Stimulated activated CD8-positive, alpha-beta memory T cell treated with anti-CD3 and anti-CD28 coated beads, Interleukin-7, amount 100 ng/mL, for 1 hour (primary cell): ENCODE results near the gene CENPU.
A peak's percentile ranks its signal among the peaks of the same experiment; 100 is the strongest.
"Not testable (repeated sequence)": the region's sequence is repeated elsewhere in the genome, so short reads cannot be mapped to it uniquely, and the experiment has no call there.

Experiments used
- DNase-seq, 2 donors: peaks; one replicate each; pipeline ENCODE4 v3.0.0-alpha.2; 2020; ENCODE audit warnings: low read depth in 2 of 2

The CENPU gene, protein sequence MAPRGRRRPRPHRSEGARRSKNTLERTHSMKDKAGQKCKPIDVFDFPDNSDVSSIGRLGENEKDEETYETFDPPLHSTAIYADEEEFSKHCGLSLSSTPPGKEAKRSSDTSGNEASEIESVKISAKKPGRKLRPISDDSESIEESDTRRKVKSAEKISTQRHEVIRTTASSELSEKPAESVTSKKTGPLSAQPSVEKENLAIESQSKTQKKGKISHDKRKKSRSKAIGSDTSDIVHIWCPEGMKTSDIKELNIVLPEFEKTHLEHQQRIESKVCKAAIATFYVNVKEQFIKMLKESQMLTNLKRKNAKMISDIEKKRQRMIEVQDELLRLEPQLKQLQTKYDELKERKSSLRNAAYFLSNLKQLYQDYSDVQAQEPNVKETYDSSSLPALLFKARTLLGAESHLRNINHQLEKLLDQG

GRCh38 chr4:184733654-184734524 lies at the start of gene CENPU:
Gene CENPU, minus strand, starts transcription at chr4:184734096. Its CDS starts 34 bp downstream, at chr4:184734062.
- peak; percentile 89 for DNase-seq

GRCh38 chr4:184782731-184783373 lies 49.0 kb upstream of the CENPU start:
- no peak for DNase-seq

GRCh38 chr4:184779160-184779559 lies 45.3 kb upstream of the CENPU start:
- not testable (repeated sequence) for DNase-seq

GRCh38 chr4:184778325-184778724 lies 44.4 kb upstream of the CENPU start:
- DNase-seq: no peak

GRCh38 chr4:184776821-184777220 lies 42.9 kb upstream of the CENPU start:
- no peak for DNase-seq

DNA sequence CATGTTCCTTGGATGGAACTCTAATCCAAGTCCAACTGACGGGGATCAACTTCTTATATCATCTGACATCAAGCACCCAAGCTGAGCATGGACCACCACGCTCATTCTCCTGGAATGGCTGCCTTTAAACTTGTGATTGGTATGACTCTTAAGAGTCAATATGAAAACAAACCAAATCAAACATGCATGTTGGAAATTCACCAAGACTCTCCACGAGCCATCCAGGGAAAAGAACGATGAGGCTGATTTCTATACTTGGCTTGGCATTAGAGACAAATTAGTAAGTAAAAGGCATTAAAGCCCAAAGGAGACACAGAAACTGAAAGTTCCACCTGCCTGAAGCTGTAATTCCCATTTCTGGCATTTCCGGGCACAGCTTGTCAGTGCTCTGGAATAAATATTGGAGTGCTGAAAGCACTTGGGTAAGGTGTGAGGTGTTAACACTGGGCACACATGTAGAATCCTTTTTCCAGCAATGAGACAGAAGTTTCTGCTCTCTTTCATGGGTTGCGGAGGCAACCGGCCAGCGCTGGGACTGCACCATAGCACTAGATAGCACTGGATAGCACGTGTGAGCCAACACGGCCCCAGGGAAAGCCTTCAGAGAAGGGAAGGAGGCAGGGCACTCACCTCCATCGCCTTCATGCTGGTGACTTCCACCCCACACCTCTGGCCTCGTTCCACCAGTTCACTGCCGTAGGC lies 42.1 kb upstream of the CENPU start:
- no peak for DNase-seq

DNA sequence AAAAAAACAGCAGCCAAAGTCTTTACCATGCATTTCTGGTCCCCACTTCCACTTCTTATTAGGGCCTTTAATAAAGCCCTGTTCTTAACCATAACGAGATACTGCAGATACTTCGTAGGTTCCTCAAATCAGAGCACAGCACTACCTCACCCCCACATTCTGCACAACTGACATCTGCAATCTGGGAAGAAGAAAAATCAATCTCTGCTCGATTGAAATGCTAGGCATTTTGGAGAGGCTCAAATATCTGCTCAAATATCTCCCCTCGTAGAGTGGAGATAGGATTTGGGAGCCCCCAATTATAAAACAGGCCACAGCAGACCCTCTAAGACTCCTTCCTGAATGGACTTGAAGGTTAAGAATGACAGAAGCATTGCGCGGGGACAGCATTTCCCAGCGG lies 40.3 kb upstream of the CENPU start:
- DNase-seq: no peak

DNA sequence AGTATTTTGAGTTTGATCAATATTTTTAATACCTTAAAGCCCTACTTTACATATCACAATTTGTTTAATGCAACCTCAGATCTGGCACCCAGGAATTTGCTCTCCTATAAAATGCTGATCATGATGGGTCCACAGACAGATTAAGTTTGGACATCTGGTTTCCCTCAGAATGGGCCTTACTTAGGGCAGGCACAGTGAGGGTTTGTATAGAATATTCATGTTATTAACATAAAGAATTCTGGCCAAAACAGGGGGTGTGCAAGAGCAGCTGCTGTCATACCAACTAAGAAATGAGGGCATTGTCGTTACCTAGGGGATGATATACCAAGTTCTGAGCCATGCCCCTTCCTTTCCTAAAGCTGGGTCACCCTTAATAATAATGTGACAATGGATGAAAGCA lies 37.5 kb upstream of the CENPU start:
- no peak for DNase-seq

GRCh38 chr4:184769141-184769765 lies 35.4 kb upstream of the CENPU start:
- no peak for DNase-seq

DNA sequence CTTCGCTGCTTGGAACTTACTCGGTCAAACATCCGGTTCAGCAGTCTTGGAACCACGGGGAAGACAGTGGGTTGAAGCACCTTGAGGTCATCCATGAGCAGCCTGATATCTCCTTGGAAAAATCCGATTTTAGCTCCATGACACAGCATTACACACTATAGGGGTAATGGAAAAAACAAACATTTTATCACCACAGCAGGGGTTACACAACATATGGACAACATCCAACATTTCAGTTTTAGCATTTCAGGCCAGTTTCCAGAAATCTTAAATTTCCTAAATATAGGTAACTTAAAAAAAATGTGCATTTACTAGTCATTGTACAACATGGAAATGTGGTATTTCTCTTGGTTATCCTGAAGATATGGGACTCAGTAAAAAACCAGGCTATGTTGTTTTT lies 34.4 kb upstream of the CENPU start:
- DNase-seq: no peak

DNA sequence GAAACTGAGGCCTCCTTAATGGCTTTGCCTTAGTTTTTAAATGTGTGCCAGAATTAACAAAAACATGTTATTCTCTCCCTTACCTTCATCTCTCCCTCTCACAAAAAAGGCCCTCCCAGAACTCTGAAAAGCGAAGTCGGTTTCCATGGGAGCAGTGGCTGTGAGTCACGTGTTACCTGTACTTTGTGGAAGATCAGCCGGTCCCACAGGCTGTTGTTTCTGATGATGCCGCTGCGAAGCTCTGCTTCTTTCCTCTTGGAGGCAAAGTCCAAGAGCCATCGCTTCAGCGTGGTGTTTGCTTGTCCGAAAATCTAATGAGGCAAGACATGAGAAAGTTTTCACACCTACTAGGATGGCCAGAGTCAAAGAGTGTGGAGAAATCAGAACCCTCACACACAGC lies 32.5 kb upstream of the CENPU start:
- DNase-seq: no peak

- DNase-seq: no peak
These were observed 31.8 kb upstream of the CENPU start for GRCh38 chr4:184765473-184766340.

GRCh38 chr4:184764601-184765000 lies 30.7 kb upstream of the CENPU start:
- DNase-seq: no peak

DNA sequence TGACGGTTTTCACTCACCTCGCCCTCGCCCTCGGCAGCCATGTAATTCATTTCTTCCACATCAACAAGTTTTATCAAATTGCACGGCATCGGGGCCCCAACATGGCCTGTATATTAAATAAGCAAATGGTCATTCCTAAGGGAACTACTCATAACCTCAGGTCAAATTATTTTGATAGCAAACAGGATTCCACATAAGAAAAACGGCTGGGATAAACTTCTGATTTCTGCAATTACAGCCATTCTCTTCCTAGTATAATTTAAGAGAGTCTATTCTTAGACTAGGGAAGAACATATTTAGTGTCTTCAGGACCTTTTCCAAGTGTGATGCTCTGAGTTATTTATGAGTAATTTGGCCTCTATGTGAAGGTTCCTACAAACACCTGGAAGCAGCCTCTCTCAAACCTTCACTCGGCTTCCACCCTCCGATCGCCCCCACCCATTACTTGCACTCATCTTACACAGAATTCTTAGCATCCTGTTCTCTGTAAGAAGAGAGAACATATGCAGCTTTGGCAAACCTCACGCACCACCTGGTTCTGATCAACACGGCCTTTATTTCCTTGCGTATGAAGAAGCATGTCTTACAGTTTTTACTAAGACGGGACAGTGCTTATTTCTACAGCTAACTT lies 29.4 kb upstream of the CENPU start:
- DNase-seq: no peak

- no peak for DNase-seq
These were observed 28.2 kb upstream of the CENPU start for GRCh38 chr4:184762100-184762499.

- no peak for DNase-seq
These were observed 26.8 kb upstream of the CENPU start for GRCh38 chr4:184760681-184761080.

DNA sequence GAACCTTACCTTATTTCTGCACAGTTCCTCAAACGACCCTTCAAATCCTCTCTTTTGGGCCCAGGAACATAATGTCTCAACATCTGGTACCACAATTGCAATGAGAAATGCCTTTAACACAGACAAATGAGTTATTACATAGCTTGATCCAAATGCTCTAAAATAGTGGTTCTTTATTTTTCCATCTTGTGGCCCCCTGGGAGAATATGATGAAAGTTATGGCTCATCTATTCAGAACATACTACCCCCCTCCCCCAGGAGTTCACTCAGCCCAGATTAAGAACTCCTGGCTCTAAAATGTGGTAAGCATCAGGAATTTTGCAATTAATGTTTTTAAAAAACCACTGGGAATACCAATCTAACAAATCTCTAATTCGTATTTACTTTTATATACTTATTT lies 23.9 kb upstream of the CENPU start:
- DNase-seq: no peak

DNA sequence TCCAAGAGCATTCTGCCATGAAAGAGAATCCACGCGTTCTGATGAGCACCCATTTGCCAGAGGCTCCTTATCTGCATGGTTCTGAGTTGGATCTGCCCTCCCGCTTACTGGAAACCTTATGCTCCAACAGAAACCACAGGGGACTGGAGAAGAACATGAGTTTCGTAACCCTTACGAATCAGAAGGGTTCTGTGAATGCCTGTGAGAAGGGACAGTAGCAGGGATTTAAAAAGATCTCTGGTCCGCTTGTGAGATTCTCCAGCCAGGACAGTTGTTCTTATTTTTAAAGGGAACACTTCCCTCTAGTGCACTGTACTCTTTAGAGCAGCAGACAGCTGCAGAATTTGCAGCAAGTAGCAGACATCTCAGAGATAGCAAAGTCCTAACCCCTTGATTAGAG lies 22.5 kb upstream of the CENPU start:
- DNase-seq: no peak

DNA sequence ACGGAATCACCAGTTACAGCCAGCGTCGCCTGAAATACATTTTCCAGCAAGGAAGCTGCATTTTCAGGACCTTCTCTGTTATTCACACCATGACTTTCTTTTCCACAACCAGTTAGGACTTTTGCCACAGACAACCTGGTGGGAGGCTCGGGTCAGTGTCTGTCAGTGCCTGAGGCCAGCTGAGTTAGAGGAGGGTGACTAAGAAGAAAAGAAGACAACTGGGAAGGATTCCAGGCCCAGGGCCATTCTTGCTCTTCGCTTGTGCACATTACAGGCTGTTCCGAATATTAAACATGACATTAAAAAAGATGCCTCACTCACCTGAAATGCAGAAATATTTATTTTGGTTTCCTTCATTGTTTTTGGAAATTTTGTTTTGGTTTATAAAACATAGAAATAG lies 21.4 kb upstream of the CENPU start:
- DNase-seq: no peak
